ENCODE data around the gene FAM163B.

The FAM163B gene

GRCh38 chr9:133643978-133644760 is 35.0 kb upstream of the FAM163B start:
- no peaks in the 10 kb centered on the region for H3K4me1 ChIP-seq (ENCODE audit: insufficient read depth, low read length)
- H3K36me3 ChIP-seq (ENCODE audit: insufficient read depth, low read length) = no peaks in the 10 kb centered on the region
- no peaks in the 10 kb centered on the region for H3K9me3 ChIP-seq (ENCODE audit: low read length)
- H3K4me3 ChIP-seq (ENCODE audit: low read length) = no peak overlapping the region
- H3K27me3 ChIP-seq (ENCODE audit: insufficient read depth, low read length) = peaks cover 13% of the 10 kb centered on the region
- H2AFZ ChIP-seq (ENCODE audit: low read depth, low read length) = no peak overlapping the region

GRCh38 chr9:133643362-133643755 is 34.2 kb upstream of the FAM163B start:
- peaks cover 13% of the 10 kb centered on the region for H3K27me3 ChIP-seq (ENCODE audit: insufficient read depth, low read length)
- H3K4me1 ChIP-seq (ENCODE audit: insufficient read depth, low read length) = no peaks in the 10 kb centered on the region
- H3K9me3 ChIP-seq (ENCODE audit: low read length) = no peaks in the 10 kb centered on the region
- H3K4me3 ChIP-seq (ENCODE audit: low read length) = no peak overlapping the region
- no peak overlapping the region for H2AFZ ChIP-seq (ENCODE audit: low read depth, low read length)
- no peaks in the 10 kb centered on the region for H3K36me3 ChIP-seq (ENCODE audit: insufficient read depth, low read length)

GRCh38 chr9:133642708-133643361 is 33.6 kb upstream of the FAM163B start:
- Histone ChIP-seq H3K9me3 (ENCODE audit: low read length) (no peaks in the 10 kb centered on the region), H2AFZ (ENCODE audit: low read depth, low read length) (no peak overlapping the region), H3K27me3 (ENCODE audit: insufficient read depth, low read length) (peaks cover 13% of the 10 kb centered on the region)

GRCh38 chr9:133641861-133642595 is 32.8 kb upstream of the FAM163B start:
- peaks cover 13% of the 10 kb centered on the region for H3K27me3 ChIP-seq (ENCODE audit: insufficient read depth, low read length)
- no peaks in the 10 kb centered on the region for H3K36me3 ChIP-seq (ENCODE audit: insufficient read depth, low read length)
- H3K9me3 ChIP-seq (ENCODE audit: low read length) = no peaks in the 10 kb centered on the region
- H2AFZ ChIP-seq (ENCODE audit: low read depth, low read length) = no peak overlapping the region
- H3K4me3 ChIP-seq (ENCODE audit: low read length) = no peak overlapping the region
- H3K4me1 ChIP-seq (ENCODE audit: insufficient read depth, low read length) = peaks cover 10% of the 10 kb centered on the region

More at GRCh38 chr9:133642708-133643361, 33.6 kb upstream of the FAM163B start:
- Histone ChIP-seq H3K36me3 (ENCODE audit: insufficient read depth, low read length) (no peaks in the 10 kb centered on the region), H3K4me1 (ENCODE audit: insufficient read depth, low read length) (peaks cover 4% of the 10 kb centered on the region), H3K4me3 (ENCODE audit: low read length) (no peak overlapping the region)

- H3K27me3 ChIP-seq (ENCODE audit: insufficient read depth, low read length) = peaks cover 13% of the 10 kb centered on the region
- no peak overlapping the region for H2AFZ ChIP-seq (ENCODE audit: low read depth, low read length)
- H3K4me1 ChIP-seq (ENCODE audit: insufficient read depth, low read length) = peaks cover 10% of the 10 kb centered on the region
- no peaks in the 10 kb centered on the region for H3K36me3 ChIP-seq (ENCODE audit: insufficient read depth, low read length)
- no peaks in the 10 kb centered on the region for H3K9me3 ChIP-seq (ENCODE audit: low read length)
- no peak overlapping the region for H3K4me3 ChIP-seq (ENCODE audit: low read length)
Measured at GRCh38 chr9:133641396-133641655, 32.1 kb upstream of the FAM163B start.

- Histone ChIP-seq H3K4me3 (ENCODE audit: low read length) (no peak overlapping the region), H2AFZ (ENCODE audit: low read depth, low read length) (no peak overlapping the region), H3K9me3 (ENCODE audit: low read length) (no peaks in the 10 kb centered on the region), H3K4me1 (ENCODE audit: insufficient read depth, low read length) (peaks cover 10% of the 10 kb centered on the region), H3K27me3 (ENCODE audit: insufficient read depth, low read length) (peaks cover 13% of the 10 kb centered on the region), H3K36me3 (ENCODE audit: insufficient read depth, low read length) (no peaks in the 10 kb centered on the region)
Measured at GRCh38 chr9:133640580-133641395, 31.6 kb upstream of the FAM163B start.

GRCh38 chr9:133640160-133640559 is 31.0 kb upstream of the FAM163B start:
- peaks cover 13% of the 10 kb centered on the region for H3K27me3 ChIP-seq (ENCODE audit: insufficient read depth, low read length)
- H2AFZ ChIP-seq (ENCODE audit: low read depth, low read length) = no peak overlapping the region
- H3K36me3 ChIP-seq (ENCODE audit: insufficient read depth, low read length) = no peaks in the 10 kb centered on the region
- no peak overlapping the region for H3K4me3 ChIP-seq (ENCODE audit: low read length)
- H3K4me1 ChIP-seq (ENCODE audit: insufficient read depth, low read length) = peaks cover 12% of the 10 kb centered on the region
- no peaks in the 10 kb centered on the region for H3K9me3 ChIP-seq (ENCODE audit: low read length)

GRCh38 chr9:133639613-133640012 is 30.4 kb upstream of the FAM163B start:
- Histone ChIP-seq H3K27me3 (ENCODE audit: insufficient read depth, low read length) (peaks cover 12% of the 10 kb centered on the region), H2AFZ (ENCODE audit: low read depth, low read length) (no peak overlapping the region), H3K4me3 (ENCODE audit: low read length) (no peak overlapping the region), H3K4me1 (ENCODE audit: insufficient read depth, low read length) (peaks cover 17% of the 10 kb centered on the region), H3K9me3 (ENCODE audit: low read length) (no peaks in the 10 kb centered on the region), H3K36me3 (ENCODE audit: insufficient read depth, low read length) (no peaks in the 10 kb centered on the region)

GRCh38 chr9:133638711-133639110 is 29.5 kb upstream of the FAM163B start:
- H3K9me3 ChIP-seq (ENCODE audit: low read length) = no peaks in the 10 kb centered on the region
- peaks cover 6% of the 10 kb centered on the region for H3K27me3 ChIP-seq (ENCODE audit: insufficient read depth, low read length)
- no peak overlapping the region for H2AFZ ChIP-seq (ENCODE audit: low read depth, low read length)
- no peaks in the 10 kb centered on the region for H3K36me3 ChIP-seq (ENCODE audit: insufficient read depth, low read length)
- no peak overlapping the region for H3K4me3 ChIP-seq (ENCODE audit: low read length)
- H3K4me1 ChIP-seq (ENCODE audit: insufficient read depth, low read length) = peaks cover 26% of the 10 kb centered on the region

- Histone ChIP-seq H3K36me3 (ENCODE audit: insufficient read depth, low read length) (no peaks in the 10 kb centered on the region), H3K27me3 (ENCODE audit: insufficient read depth, low read length) (peaks cover 6% of the 10 kb centered on the region), H3K4me3 (ENCODE audit: low read length) (no peak overlapping the region), H2AFZ (ENCODE audit: low read depth, low read length) (no peak overlapping the region), H3K9me3 (ENCODE audit: low read length) (no peaks in the 10 kb centered on the region), H3K4me1 (ENCODE audit: insufficient read depth, low read length) (peaks cover 32% of the 10 kb centered on the region)
Measured at GRCh38 chr9:133638076-133638475, 28.9 kb upstream of the FAM163B start.

GRCh38 chr9:133637451-133638055 is 28.4 kb upstream of the FAM163B start:
- Histone ChIP-seq H3K4me3 (ENCODE audit: low read length) (no peak overlapping the region), H3K4me1 (ENCODE audit: insufficient read depth, low read length) (peaks cover 36% of the 10 kb centered on the region), H3K27me3 (ENCODE audit: insufficient read depth, low read length) (peaks cover 6% of the 10 kb centered on the region), H3K9me3 (ENCODE audit: low read length) (no peaks in the 10 kb centered on the region), H2AFZ (ENCODE audit: low read depth, low read length) (no peak overlapping the region), H3K36me3 (ENCODE audit: insufficient read depth, low read length) (no peaks in the 10 kb centered on the region)

- Histone ChIP-seq H2AFZ (ENCODE audit: low read depth, low read length) (no peak overlapping the region), H3K36me3 (ENCODE audit: insufficient read depth, low read length) (no peaks in the 10 kb centered on the region), H3K27me3 (ENCODE audit: insufficient read depth, low read length) (peaks cover 6% of the 10 kb centered on the region), H3K4me3 (ENCODE audit: low read length) (no peak overlapping the region), H3K9me3 (ENCODE audit: low read length) (no peaks in the 10 kb centered on the region), H3K4me1 (ENCODE audit: insufficient read depth, low read length) (peaks cover 38% of the 10 kb centered on the region)
Measured at GRCh38 chr9:133636902-133637301, 27.7 kb upstream of the FAM163B start.

Measured in neuron (in vitro differentiated cells).